IMR-90 (cell line): ENCODE results near the gene GCC2.

Experiments
- CTCF ChIP-seq: conservative IDR thresholded peaks from 2 replicates; pipeline ENCODE4 v1.5.1; 2012; ENCODE audit warnings: mild to moderate bottlenecking, low read depth, low read length, improper control_type of control experiment
- MAFK ChIP-seq: IDR thresholded peaks from 2 replicates; pipeline ENCODE4 v1.6.1; 2012; ENCODE audit warnings: low read depth, low read length, improper control_type of control experiment

- TF ChIP-seq MAFK (no peak), CTCF (no peak)
Measured at GRCh38 chr2:108399479-108399878, 49.5 kb upstream of the GCC2 start.
